ENCODE measurements around the gene GYS2. TPM values are rescaled to one million over a fixed set of nuclear protein-coding genes. Genes with fewer than 3 reads are reported as not detected.

The GYS2 gene
- total and polyA plus RNA-seq, 10 donors, result 0.05 TPM; not detected in 9

- no peaks in the 10 kb centered on the region for H3K27me3 ChIP-seq (replicated peaks in 1 of 7)
- no peak overlapping the region for H3K4me3 ChIP-seq
- intact Hi-C loops (cut with DNase I; ENCODE audit: low total_unique reads), result no loop called here
- H3K9me3 ChIP-seq, result no peaks in the 10 kb centered on the region
- TF ChIP-seq POLR2A (IDR thresholded peaks at IDR 0.05) (no peak), CTCF (IDR thresholded peaks at IDR 0.05 in 8 of 11, conservative IDR thresholded peaks at IDR 0.05 in 3 of 11) (no peak), POLR2AphosphoS5 (IDR thresholded peaks at IDR 0.05) (no peak)
- no peaks in the 10 kb centered on the region for H3K36me3 ChIP-seq
- 19 to 39% (median 26%) methylated on average over 1 of the region's 1 CpG for WGBS, 5 donors
- H3K4me1 ChIP-seq, result peaks cover 0 to 27% (median 14%) of the 10 kb centered on the region in 6 donors
- peak overlapping the region in 5 of 8 donors; percentile 5 to 51 (median 40) for H3K27ac ChIP-seq
- DNase-seq, result no peak
Observed at GRCh38 chr12:21615431-21615830, 10.8 kb upstream of the GYS2 start.

GRCh38 chr12:21614506-21614905 is 9.9 kb upstream of the GYS2 start:
- WGBS, 5 donors, result 68 to 91% (median 82%) methylated on average over 2 of the region's 2 CpGs
- Histone ChIP-seq H3K36me3 (no peaks in the 10 kb centered on the region), H3K4me3 (no peak overlapping the region), H3K9me3 (no peaks in the 10 kb centered on the region), H3K27ac (peak overlapping the region in 4 of 8 donors; percentile 5 to 51 (median 42)), H3K27me3 (replicated peaks in 1 of 7) (no peaks in the 10 kb centered on the region), H3K4me1 (peaks cover 0 to 27% (median 14%) of the 10 kb centered on the region in 6 donors)
- DNase-seq, result no peak
- no peak for TF ChIP-seq POLR2AphosphoS5 (IDR thresholded peaks at IDR 0.05)
- no peak for TF ChIP-seq POLR2A (IDR thresholded peaks at IDR 0.05)
- TF ChIP-seq CTCF (IDR thresholded peaks at IDR 0.05 in 8 of 11, conservative IDR thresholded peaks at IDR 0.05 in 3 of 11), result no peak
- intact Hi-C loops (cut with DNase I; ENCODE audit: low total_unique reads), result no loop called here

GRCh38 chr12:21613931-21614330 is 9.3 kb upstream of the GYS2 start:
- intact Hi-C loops (cut with DNase I; ENCODE audit: low total_unique reads), result no loop called here
- no peaks in the 10 kb centered on the region for H3K9me3 ChIP-seq
- no peaks in the 10 kb centered on the region for H3K27me3 ChIP-seq (replicated peaks in 1 of 7)
- H3K36me3 ChIP-seq, result no peaks in the 10 kb centered on the region
- DNase-seq, result no peak
- H3K4me3 ChIP-seq, result no peak overlapping the region
- peaks cover 0 to 27% (median 14%) of the 10 kb centered on the region in 6 donors for H3K4me1 ChIP-seq
- H3K27ac ChIP-seq, result peak overlapping the region in 2 of 8 donors; percentile 43 to 51
- 35 to 64% (median 46%) methylated on average over 2 of the region's 2 CpGs for WGBS, 5 donors
- TF ChIP-seq CTCF (IDR thresholded peaks at IDR 0.05 in 8 of 11, conservative IDR thresholded peaks at IDR 0.05 in 3 of 11), result no peak
- TF ChIP-seq POLR2A (IDR thresholded peaks at IDR 0.05), result no peak
- TF ChIP-seq POLR2AphosphoS5 (IDR thresholded peaks at IDR 0.05), result no peak

- no peaks in the 10 kb centered on the region for H3K9me3 ChIP-seq
- H3K36me3 ChIP-seq, result no peaks in the 10 kb centered on the region
- TF ChIP-seq POLR2A (IDR thresholded peaks at IDR 0.05), result no peak
- no peak for TF ChIP-seq POLR2AphosphoS5 (IDR thresholded peaks at IDR 0.05)
- no peak for TF ChIP-seq CTCF (IDR thresholded peaks at IDR 0.05 in 8 of 11, conservative IDR thresholded peaks at IDR 0.05 in 3 of 11)
- H3K27me3 ChIP-seq (replicated peaks in 1 of 7), result no peaks in the 10 kb centered on the region
- no peak overlapping the region for H3K27ac ChIP-seq
- intact Hi-C loops (cut with DNase I; ENCODE audit: low total_unique reads), result loop anchor here (5.0 kb wide), 1 partner anchor 74 kb away; no protein-coding TSS in a partner anchor
- no peak for DNase-seq
- peaks cover 0 to 7% (median 2%) of the 10 kb centered on the region in 6 donors for H3K4me1 ChIP-seq
- no peak overlapping the region for H3K4me3 ChIP-seq
Observed at GRCh38 chr12:21608196-21608595, 3.5 kb upstream of the GYS2 start.
